DND-41 (cell line): Measurements from ENCODE around the gene RAPH1.
"Not testable (repeated sequence)": the region's sequence is repeated elsewhere in the genome, so short reads cannot be mapped to it uniquely, and the experiment has no call there.

Source experiments
- ATAC-seq: fragments of 200-7000 bp; cut with Tn5 transposase; 3 replicates; pipeline ENCODE4 v1.9.1; 2021; ENCODE audit warnings: low read depth; ENCODE audit not compliant: insufficient read depth
- DNase-seq: peaks from one replicate; pipeline ENCODE4 v3.0.0-alpha.2; 2020
- H2AFZ ChIP-seq: 2 replicates; pipeline ENCODE4 v1.6.0; 2012; ENCODE audit warnings: low read depth, low read length
- H3K27ac ChIP-seq: 2 replicates; pipeline ENCODE4 v1.5.1; 2012; ENCODE audit warnings: low read length, inconsistent platforms
- H3K27me3 ChIP-seq: fragments of 200-600 bp; sonication (generic); 2 replicates; pipeline ENCODE4 v1.6.0; 2012; ENCODE audit warnings: low read length, mild to moderate bottlenecking, inconsistent platforms; ENCODE audit not compliant: insufficient read depth, poor library complexity
- H3K36me3 ChIP-seq: 2 replicates; pipeline ENCODE4 v1.5.1; 2012; ENCODE audit warnings: low read length, inconsistent platforms; ENCODE audit not compliant: insufficient read depth
- H3K4me1 ChIP-seq: 2 replicates; pipeline ENCODE4 v1.5.1; 2012; ENCODE audit warnings: mild to moderate bottlenecking, low read length; ENCODE audit not compliant: insufficient read depth
- H3K4me2 ChIP-seq: 2 replicates; pipeline ENCODE4 v1.6.0; 2012; ENCODE audit warnings: mild to moderate bottlenecking, moderate library complexity, low read length, inconsistent platforms; ENCODE audit not compliant: insufficient read depth
- H3K4me3 ChIP-seq, 2 experiments: fragments of 200-600 bp in 1 of 2; shearing (Covaris generic) in 1 of 2; 2 replicates each; pipeline ENCODE4 v1.5.1; 2012 to 2016; ENCODE audit warnings: inconsistent platforms in 2 of 2, low read length in 2 of 2, mild to moderate bottlenecking in 2 of 2, low read depth in 1 of 2, moderate library complexity in 1 of 2
- H3K79me2 ChIP-seq: 2 replicates; pipeline ENCODE4 v1.6.0; 2012; ENCODE audit warnings: low read length, inconsistent platforms; ENCODE audit not compliant: insufficient read depth
- H3K9ac ChIP-seq: 2 replicates; pipeline ENCODE4 v1.6.0; 2012; ENCODE audit warnings: low read depth, mild to moderate bottlenecking, inconsistent platforms, low read length, moderate library complexity
- H3K9me3 ChIP-seq: 2 replicates; pipeline ENCODE4 v1.5.1; 2012; ENCODE audit warnings: low read length, moderate library complexity, mild to moderate bottlenecking, inconsistent platforms; ENCODE audit not compliant: insufficient read depth, severe bottlenecking
- H4K20me1 ChIP-seq: 2 replicates; pipeline ENCODE4 v1.6.0; 2012; ENCODE audit warnings: low read length; ENCODE audit not compliant: insufficient read depth
- EZH2 ChIP-seq: IDR thresholded peaks from 3 replicates; pipeline ENCODE4 v1.6.1; 2012; ENCODE audit warnings: borderline replicate concordance, low read depth, mild to moderate bottlenecking, moderate library complexity, low read length, inconsistent platforms; ENCODE audit not compliant: severe bottlenecking
- TF ChIP-seq, protein P1 (sequence below): IDR thresholded peaks from 2 replicates; pipeline ENCODE4 v1.5.1; 2012; ENCODE audit warnings: borderline replicate concordance, low read length, moderate library complexity, mild to moderate bottlenecking; ENCODE audit not compliant: poor library complexity, severe bottlenecking; ENCODE audit errors: extremely low read depth

The RAPH1 gene

DNA sequence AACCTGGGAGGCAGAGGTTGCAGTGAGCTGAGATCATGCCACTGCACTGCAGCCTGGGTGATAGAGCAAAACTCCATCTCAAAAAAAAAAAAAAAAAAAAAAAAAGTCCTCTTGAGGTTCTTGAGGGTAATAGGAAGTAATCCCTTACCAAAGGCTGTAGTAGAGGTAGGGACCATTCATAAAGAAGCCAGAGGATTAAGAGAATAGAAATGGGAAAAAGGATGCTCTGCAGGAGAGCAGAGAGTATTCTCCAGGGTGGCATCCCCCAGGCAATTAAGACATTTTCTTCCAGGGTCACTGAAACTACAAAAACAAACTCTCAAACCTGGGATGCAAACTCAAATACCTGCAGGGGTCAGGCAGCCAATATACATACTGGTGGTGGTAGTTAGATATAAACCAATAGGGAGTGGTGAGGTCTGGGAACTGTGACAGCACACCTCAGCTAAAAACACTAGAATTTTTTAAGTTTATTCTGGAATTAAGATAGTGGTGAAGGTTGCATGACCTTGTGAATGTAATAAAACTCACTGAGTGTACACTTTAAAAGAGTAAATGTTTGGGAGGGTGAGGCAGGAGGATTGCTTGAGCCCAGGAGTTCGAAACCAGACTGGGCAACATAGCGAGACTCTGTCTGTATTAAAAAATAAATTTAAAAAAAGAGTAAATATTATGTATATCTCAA is 24.7 kb downstream of the RAPH1 start:
- H2AFZ ChIP-seq = no peak overlapping the region
- no peak for TF ChIP-seq EZH2
- TF ChIP-seq, protein P1, sequence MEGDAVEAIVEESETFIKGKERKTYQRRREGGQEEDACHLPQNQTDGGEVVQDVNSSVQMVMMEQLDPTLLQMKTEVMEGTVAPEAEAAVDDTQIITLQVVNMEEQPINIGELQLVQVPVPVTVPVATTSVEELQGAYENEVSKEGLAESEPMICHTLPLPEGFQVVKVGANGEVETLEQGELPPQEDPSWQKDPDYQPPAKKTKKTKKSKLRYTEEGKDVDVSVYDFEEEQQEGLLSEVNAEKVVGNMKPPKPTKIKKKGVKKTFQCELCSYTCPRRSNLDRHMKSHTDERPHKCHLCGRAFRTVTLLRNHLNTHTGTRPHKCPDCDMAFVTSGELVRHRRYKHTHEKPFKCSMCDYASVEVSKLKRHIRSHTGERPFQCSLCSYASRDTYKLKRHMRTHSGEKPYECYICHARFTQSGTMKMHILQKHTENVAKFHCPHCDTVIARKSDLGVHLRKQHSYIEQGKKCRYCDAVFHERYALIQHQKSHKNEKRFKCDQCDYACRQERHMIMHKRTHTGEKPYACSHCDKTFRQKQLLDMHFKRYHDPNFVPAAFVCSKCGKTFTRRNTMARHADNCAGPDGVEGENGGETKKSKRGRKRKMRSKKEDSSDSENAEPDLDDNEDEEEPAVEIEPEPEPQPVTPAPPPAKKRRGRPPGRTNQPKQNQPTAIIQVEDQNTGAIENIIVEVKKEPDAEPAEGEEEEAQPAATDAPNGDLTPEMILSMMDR = no peak
- H4K20me1 ChIP-seq = no peaks in the 10 kb centered on the region
- H3K4me1 ChIP-seq = no peaks in the 10 kb centered on the region
- no peak overlapping the region for H3K4me2 ChIP-seq
- no peaks in the 10 kb centered on the region for H3K79me2 ChIP-seq
- DNase-seq (no peak), ATAC-seq (no peak)
- H3K9ac ChIP-seq = no peak overlapping the region
- H3K27me3 ChIP-seq = no peaks in the 10 kb centered on the region
- H3K9me3 ChIP-seq = no peaks in the 10 kb centered on the region
- H3K4me3 ChIP-seq = no peak overlapping the region
- no peaks in the 10 kb centered on the region for H3K36me3 ChIP-seq
- no peak overlapping the region for H3K27ac ChIP-seq

DNA sequence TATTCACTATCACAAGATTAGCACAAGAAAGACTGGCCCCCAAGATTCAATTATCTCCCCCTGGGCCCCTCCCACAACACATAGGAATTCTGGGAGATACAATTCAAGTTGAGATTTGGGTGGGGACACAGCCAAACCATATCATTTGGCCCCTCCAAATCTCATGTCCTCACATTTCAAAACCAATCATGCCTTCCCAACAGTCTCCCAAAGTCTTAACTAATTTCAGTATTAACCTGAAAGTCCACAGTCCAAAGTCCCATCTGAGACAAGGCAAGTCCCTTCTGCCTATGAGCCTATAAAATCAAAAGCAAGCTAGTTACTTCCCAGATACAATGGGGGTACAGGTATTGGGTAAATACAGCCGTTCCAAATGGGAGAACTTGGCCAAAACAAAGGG is 31.6 kb downstream of the RAPH1 start:
- not testable (repeated sequence) for H3K36me3 ChIP-seq, H3K27me3 ChIP-seq, H3K9ac ChIP-seq, DNase-seq, H2AFZ ChIP-seq, H3K4me2 ChIP-seq, H3K79me2 ChIP-seq, H3K4me1 ChIP-seq, H3K4me3 ChIP-seq, H3K9me3 ChIP-seq, ATAC-seq, H4K20me1 ChIP-seq, H3K27ac ChIP-seq

DNA sequence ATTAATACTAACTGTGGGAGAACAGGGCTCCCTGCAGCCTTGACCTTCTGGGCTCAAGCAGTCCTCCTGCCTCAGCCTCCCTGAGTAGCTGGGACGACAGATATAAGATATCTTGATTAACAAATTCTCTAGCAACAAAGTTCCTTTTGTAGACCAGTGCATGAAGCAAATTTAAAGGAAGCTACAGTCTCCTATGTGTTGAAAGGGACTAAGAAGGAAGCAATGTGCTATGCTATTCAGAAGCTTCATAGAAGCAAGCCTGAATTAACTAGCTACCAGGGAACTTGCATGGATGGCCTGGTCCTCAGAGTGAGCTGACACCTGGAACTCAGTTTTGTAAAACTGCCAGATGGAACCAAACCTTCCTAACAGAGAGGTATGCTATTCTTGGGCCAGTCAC is 33.2 kb downstream of the RAPH1 start:
- no peak for ATAC-seq
- no peaks in the 10 kb centered on the region for H3K27me3 ChIP-seq
- no peaks in the 10 kb centered on the region for H3K79me2 ChIP-seq
- no peak overlapping the region for H2AFZ ChIP-seq
- no peak overlapping the region for H3K4me2 ChIP-seq
- TF ChIP-seq EZH2 = no peak
- TF ChIP-seq, protein P1 = no peak
- H4K20me1 ChIP-seq = no peaks in the 10 kb centered on the region
- H3K4me1 ChIP-seq = no peaks in the 10 kb centered on the region
- no peak for DNase-seq
- H3K36me3 ChIP-seq = no peaks in the 10 kb centered on the region
- no peak overlapping the region for H3K9ac ChIP-seq
- no peak overlapping the region for H3K27ac ChIP-seq
- no peak overlapping the region for H3K4me3 ChIP-seq
- peaks cover 3% of the 10 kb centered on the region for H3K9me3 ChIP-seq

DNA sequence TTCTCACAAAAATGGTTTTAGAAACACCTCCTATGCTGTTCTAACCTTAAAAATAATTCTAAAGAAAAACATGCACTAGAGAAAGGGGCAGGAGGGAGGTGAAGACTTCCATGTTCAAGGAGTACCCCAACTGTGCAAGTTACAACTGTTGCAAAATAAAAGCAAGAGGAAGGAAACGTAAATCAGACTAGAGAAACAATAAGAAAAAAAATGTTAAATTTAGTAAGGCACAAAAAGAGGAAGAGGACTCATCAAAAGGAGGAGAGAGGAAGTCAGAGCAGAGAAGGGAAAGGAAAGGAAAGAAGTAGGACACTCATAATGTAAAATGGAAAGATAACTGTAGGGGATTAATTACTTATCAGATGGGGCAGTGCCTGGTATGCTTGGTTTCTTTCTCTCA is 34.1 kb downstream of the RAPH1 start:
- Histone ChIP-seq H3K4me1 (no peaks in the 10 kb centered on the region), H4K20me1 (no peaks in the 10 kb centered on the region), H2AFZ (no peak overlapping the region), H3K36me3 (no peaks in the 10 kb centered on the region), H3K9ac (no peak overlapping the region), H3K27me3 (no peaks in the 10 kb centered on the region), H3K79me2 (no peaks in the 10 kb centered on the region), H3K9me3 (peaks cover 3% of the 10 kb centered on the region), H3K27ac (no peak overlapping the region), H3K4me2 (no peak overlapping the region), H3K4me3 (no peak overlapping the region)
- ATAC-seq (no peak), DNase-seq (no peak)
- TF ChIP-seq EZH2 = no peak
- TF ChIP-seq, protein P1 = no peak
